GM10248 (cell line): ENCODE results near the gene GSG1L.

Experiments
- CTCF ChIA-PET: fragments of 300-600 bp; sonication (Branson Sonifier 250); formaldehyde crosslinking; extraction: SDS; loops from one replicate; lab custom pipeline; 2021; ENCODE audit warnings: antibody characterized with exemption; lab: Yijun Ruan, JAX
- POLR2A ChIA-PET: fragments of 350-650 bp; sonication (Branson Sonifier 250); formaldehyde crosslinking; extraction: SDS; loops from one replicate; lab custom pipeline; 2020; ENCODE audit warnings: antibody characterized with exemption; lab: Yijun Ruan, JAX
- DNase-seq: peaks from one replicate; pipeline ENCODE4 v3.0.0; 2012; ENCODE audit errors: extremely low spot score
- TF ChIP-seq, protein P1 (sequence below): IDR thresholded peaks from 2 replicates; pipeline ENCODE4 v1.5.1; 2012; ENCODE audit warnings: mild to moderate bottlenecking, low read depth; ENCODE audit errors: extremely low read depth, missing control alignments, control extremely low read depth

Gene GSG1L

GRCh38 chr16:27977966-27978365 is 85.5 kb downstream of the GSG1L start:
- CTCF ChIA-PET, result interaction anchor here (0.9 kb wide), 1 partner anchor 93 kb away, joined by 3 read pairs; no protein-coding TSS in a partner anchor
- no peak for DNase-seq
- TF ChIP-seq, protein P1, sequence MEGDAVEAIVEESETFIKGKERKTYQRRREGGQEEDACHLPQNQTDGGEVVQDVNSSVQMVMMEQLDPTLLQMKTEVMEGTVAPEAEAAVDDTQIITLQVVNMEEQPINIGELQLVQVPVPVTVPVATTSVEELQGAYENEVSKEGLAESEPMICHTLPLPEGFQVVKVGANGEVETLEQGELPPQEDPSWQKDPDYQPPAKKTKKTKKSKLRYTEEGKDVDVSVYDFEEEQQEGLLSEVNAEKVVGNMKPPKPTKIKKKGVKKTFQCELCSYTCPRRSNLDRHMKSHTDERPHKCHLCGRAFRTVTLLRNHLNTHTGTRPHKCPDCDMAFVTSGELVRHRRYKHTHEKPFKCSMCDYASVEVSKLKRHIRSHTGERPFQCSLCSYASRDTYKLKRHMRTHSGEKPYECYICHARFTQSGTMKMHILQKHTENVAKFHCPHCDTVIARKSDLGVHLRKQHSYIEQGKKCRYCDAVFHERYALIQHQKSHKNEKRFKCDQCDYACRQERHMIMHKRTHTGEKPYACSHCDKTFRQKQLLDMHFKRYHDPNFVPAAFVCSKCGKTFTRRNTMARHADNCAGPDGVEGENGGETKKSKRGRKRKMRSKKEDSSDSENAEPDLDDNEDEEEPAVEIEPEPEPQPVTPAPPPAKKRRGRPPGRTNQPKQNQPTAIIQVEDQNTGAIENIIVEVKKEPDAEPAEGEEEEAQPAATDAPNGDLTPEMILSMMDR, result no peak
- POLR2A ChIA-PET, result no interaction called here

GRCh38 chr16:27976990-27977389 is 86.5 kb downstream of the GSG1L start:
- ChIA-PET POLR2A (no interaction called here), CTCF (no interaction called here)
- TF ChIP-seq, protein P1, result no peak
- DNase-seq, result no peak

DNA sequence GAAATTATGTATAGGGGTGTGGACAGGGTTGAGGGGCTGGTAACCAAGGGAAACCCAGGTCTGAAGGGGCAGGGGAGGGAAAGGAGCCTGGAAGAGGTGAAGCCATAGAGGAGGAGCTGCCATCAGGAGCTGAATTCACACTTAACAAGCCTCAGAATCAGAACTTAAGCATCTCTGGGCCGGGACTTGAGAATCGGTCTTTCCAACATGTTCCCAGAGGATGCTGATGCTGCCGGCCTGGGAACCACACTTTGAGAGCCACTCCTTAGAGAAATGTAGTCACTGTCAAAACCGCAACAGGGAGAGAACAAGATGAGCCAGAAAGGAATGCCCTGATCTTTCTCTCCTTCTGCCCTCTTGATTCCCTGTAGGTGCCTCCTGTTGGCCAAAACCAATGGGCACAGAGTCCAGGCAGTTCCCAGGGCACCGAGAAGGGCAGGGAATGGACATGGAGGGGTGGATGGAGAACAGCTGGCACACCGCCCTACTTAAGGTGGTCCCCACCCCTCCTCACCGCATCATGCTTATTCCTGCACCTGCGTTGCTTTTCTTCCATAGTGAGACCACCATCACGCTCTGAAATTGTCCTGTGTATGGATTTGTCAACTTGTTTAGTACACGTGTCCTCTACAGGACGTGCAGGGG is 88.5 kb downstream of the GSG1L start:
- ChIA-PET POLR2A (no interaction called here), CTCF (interaction anchor here (1.2 kb wide), 1 partner anchor 95 kb away, joined by 3 read pairs; no protein-coding TSS in a partner anchor)
- no peak for DNase-seq
- TF ChIP-seq, protein P1, result no peak

DNA sequence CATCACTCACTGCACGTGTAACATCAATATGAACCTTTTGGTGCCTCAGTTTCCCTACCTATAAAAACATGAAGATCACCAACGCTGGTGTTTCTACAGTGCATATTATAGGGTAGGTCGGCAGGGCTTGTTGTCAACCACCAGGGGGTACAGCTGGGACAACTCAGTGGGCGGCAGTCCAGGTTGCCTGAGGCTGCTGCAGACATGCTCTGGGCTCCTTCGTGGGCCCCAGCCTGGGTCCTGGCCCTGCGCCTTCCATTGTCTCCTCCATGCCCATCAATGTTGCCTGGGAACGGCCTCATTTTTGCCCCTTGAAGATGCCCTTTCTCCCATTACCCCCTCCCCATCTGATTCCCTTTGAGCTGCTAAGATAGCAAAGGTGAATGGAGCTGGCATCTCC is 89.8 kb downstream of the GSG1L start:
- POLR2A ChIA-PET, result no interaction called here
- no peak for DNase-seq
- CTCF ChIA-PET, result interaction anchor here (1.2 to 4.5 kb wide), 2 partner anchors 97 to 244 kb away, joined by 3 to 34 read pairs; no protein-coding TSS in a partner anchor
- TF ChIP-seq, protein P1, result no peak

DNA sequence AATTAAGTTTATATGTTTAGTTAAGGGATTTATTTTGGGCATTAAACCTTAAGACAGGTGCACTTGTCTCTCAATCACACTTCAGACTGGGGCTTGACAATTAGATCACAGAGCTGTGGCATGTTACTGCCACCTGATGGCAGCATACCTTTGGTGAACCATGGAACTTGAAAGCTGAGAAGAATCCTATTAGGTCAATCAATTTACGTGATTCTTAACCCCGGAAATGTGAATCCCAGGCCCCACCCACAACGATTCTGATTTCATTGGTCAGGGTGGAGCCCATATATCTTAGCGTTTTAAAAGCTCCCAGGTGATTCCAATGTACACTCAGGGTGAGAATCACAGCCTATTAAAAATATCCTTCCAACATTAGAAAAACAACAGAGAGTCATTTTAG is 91.0 kb downstream of the GSG1L start:
- POLR2A ChIA-PET, result no interaction called here
- CTCF ChIA-PET, result interaction anchor here (0.7 to 4.5 kb wide), 10 partner anchors 10 to 333 kb away, joined by 3 to 34 read pairs (median 6); no protein-coding TSS in a partner anchor
- TF ChIP-seq, protein P1, result peak; percentile 75
- DNase-seq, result peak; percentile 72

GRCh38 chr16:27969574-27969973 is 93.9 kb downstream of the GSG1L start:
- DNase-seq, result no peak
- ChIA-PET CTCF (interaction anchor here (1.3 to 1.7 kb wide), 2 partner anchors 17 to 248 kb away, joined by 3 to 6 read pairs; no protein-coding TSS in a partner anchor), POLR2A (no interaction called here)
- TF ChIP-seq, protein P1, result no peak
